22Rv1 (cell line): Measurements from ENCODE around the gene DIO2.

ENCODE experiments used
- ZFX ChIP-seq: fragments of 450-650 bp; IDR thresholded peaks from 2 replicates; pipeline ENCODE4 v1.6.1; 2017; ENCODE audit warnings: antibody characterized with exemption, borderline replicate concordance
- TF ChIP-seq, protein P1 (sequence below): fragments of 450-650 bp; IDR thresholded peaks from 2 replicates; pipeline ENCODE4 v1.5.1; 2017; ENCODE audit warnings: mild to moderate bottlenecking

- TF ChIP-seq, protein P1, sequence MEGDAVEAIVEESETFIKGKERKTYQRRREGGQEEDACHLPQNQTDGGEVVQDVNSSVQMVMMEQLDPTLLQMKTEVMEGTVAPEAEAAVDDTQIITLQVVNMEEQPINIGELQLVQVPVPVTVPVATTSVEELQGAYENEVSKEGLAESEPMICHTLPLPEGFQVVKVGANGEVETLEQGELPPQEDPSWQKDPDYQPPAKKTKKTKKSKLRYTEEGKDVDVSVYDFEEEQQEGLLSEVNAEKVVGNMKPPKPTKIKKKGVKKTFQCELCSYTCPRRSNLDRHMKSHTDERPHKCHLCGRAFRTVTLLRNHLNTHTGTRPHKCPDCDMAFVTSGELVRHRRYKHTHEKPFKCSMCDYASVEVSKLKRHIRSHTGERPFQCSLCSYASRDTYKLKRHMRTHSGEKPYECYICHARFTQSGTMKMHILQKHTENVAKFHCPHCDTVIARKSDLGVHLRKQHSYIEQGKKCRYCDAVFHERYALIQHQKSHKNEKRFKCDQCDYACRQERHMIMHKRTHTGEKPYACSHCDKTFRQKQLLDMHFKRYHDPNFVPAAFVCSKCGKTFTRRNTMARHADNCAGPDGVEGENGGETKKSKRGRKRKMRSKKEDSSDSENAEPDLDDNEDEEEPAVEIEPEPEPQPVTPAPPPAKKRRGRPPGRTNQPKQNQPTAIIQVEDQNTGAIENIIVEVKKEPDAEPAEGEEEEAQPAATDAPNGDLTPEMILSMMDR = no peak
- no peak for TF ChIP-seq ZFX
Measured at GRCh38 chr14:80152763-80153162, 58.5 kb downstream of the DIO2 start.
